Astrocyte of the cerebellum (primary cell): Measurements from ENCODE around the gene FAM163A.
"Not testable (repeated sequence)": the region's sequence is repeated elsewhere in the genome, so short reads cannot be mapped to it uniquely, and the experiment has no call there.

Experiments used
- DNase-seq: peaks from one replicate; pipeline ENCODE4 v3.0.0-alpha.2; 2011; ENCODE audit warnings: low read depth
- H3K4me3 ChIP-seq: 2 replicates; pipeline ENCODE4 v1.5.1; 2011; ENCODE audit warnings: mild to moderate bottlenecking, low read depth, low read length, moderate library complexity
- in situ Hi-C: cut with HindIII; loops from 2 replicates; pipeline ENCODE4 v1.10.0; 2017; ENCODE audit warnings: low sequenced_read_pairs
- TF ChIP-seq, protein P1 (sequence below): IDR thresholded peaks from 2 replicates; pipeline ENCODE4 v1.5.1; 2012; ENCODE audit warnings: low read length, low read depth, moderate library complexity, mild to moderate bottlenecking; ENCODE audit errors: missing control alignments

The FAM163A gene

DNA sequence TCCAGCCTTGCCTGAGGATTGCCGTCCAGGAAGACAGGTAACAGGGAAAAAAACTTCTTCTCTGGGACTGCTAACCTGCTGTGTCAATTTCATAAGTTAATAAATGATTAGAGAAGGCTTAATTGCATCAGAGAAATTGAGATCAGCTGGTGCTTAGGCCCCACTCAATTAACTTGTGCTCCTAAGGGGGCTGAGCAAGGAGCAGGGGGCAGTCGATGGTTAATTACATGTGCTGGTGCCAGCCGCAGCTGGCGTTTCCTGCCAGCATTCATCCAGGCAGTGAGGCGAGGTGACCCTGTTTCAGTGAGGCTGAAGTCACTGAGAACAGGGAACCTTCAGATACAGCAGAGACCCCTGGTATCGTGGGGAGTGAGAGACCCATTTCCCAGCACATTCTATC lies 60.0 kb downstream of the FAM163A start:
- no peak overlapping the region for H3K4me3 ChIP-seq
- in situ Hi-C loops, result no loop called here
- no peak for DNase-seq
- TF ChIP-seq, protein P1, sequence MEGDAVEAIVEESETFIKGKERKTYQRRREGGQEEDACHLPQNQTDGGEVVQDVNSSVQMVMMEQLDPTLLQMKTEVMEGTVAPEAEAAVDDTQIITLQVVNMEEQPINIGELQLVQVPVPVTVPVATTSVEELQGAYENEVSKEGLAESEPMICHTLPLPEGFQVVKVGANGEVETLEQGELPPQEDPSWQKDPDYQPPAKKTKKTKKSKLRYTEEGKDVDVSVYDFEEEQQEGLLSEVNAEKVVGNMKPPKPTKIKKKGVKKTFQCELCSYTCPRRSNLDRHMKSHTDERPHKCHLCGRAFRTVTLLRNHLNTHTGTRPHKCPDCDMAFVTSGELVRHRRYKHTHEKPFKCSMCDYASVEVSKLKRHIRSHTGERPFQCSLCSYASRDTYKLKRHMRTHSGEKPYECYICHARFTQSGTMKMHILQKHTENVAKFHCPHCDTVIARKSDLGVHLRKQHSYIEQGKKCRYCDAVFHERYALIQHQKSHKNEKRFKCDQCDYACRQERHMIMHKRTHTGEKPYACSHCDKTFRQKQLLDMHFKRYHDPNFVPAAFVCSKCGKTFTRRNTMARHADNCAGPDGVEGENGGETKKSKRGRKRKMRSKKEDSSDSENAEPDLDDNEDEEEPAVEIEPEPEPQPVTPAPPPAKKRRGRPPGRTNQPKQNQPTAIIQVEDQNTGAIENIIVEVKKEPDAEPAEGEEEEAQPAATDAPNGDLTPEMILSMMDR, result no peak

DNA sequence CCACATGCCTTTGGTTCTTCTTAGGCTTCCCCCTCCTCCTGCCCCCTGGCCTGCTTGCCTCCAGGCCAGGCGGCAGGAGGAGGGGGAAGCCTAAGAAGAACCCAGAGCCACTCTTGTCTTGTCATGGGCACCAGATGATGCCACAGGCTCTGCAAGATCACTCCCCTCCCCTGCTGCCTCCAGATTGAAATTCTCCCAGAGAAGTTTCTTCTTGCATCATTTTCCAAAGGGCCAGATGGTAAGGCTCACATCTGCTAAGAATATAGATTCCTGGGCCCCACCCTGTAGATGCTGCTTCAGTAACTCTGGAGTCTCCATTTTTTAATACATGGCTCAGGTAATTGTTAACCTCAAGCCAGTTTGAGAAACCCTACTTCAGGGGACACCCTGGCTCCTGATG lies 60.8 kb downstream of the FAM163A start:
- TF ChIP-seq, protein P1, result no peak
- no peak for DNase-seq
- in situ Hi-C loops, result no loop called here
- no peak overlapping the region for H3K4me3 ChIP-seq

DNA sequence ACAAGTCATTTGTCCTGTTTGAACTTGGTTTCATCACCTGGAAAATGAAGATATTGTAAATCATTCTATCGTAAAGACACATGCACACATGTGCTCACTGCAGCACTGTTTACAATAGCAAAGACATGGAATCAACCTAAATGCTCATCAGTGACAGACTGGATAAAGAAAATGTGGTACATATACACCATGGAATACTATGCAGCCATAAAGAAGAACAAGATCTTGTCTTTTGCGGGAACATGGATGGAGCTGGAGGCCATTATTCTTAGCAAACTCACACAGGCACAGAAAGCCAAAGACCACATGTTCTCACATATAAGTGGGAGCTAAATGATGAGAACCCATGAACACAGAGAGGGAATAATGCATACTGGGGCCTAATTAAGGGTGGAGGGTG lies 61.3 kb downstream of the FAM163A start:
- in situ Hi-C loops, DNase-seq, H3K4me3 ChIP-seq: not testable (repeated sequence)

DNA sequence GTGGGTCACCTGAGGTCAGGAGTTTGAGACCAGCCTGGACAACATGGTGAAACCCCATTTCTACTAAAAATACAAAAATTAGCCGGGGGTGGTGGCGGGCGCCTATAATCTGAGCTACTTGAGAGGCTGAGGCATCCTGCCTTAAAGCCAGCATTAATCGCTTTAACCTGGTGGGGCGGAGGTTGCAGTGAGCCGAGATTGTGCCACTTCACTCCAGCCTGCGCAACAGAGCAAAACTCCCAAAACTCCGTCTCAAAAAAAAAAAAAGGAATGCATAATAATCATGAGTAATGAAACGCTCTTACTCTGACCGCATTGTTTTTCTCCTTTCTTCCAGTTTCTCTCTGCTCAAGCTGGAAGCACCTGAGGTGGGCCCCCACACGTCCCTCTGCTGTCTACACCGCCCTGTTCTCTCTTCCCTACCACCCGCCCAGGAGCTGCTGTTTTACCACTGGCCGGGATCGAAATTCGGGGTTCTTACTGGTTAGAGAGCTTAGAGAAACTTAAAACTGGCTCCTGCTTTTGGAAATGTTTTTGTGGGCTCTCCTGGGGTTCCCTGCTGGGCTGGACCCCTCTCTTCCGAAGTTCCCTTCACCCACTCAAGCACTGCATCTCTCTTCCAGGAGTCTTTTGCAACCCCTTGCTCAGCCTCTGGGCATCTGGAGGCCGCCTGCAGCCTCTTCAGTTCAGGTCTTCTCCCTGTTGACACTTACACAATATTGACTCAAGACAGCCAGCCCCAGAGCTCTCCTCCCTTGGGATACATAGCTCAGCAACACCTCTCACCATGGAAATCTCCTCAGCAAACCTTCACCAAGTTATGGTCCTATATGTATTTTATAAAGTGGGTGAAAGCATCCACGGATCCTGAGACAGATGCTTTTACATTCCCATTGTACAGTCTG lies 62.5 kb downstream of the FAM163A start:
- no peak overlapping the region for H3K4me3 ChIP-seq
- DNase-seq, result no peak
- in situ Hi-C loops, result no loop called here
- TF ChIP-seq, protein P1, result no peak

DNA sequence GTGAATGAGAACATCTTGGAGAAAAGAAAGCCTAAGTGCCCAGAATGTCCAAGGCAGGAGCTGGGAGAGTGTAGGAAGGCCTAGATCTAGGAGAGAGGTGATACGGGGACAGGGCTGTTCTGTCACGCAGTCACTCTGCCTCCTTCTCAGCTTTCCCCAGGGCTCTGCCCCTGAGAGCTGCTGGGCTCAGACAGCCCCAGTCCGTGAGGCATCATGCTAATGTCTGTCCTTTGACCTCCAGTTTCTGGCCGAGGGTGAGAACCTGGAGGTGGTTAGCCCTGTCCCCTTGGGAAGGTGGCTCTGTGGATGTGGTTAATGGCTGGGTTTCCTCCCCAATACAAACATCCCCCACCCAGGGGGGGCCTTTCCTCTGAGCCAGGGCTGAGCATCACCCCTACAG lies 63.2 kb downstream of the FAM163A start:
- TF ChIP-seq, protein P1, result no peak
- no peak overlapping the region for H3K4me3 ChIP-seq
- no peak for DNase-seq
- in situ Hi-C loops, result no loop called here

DNA sequence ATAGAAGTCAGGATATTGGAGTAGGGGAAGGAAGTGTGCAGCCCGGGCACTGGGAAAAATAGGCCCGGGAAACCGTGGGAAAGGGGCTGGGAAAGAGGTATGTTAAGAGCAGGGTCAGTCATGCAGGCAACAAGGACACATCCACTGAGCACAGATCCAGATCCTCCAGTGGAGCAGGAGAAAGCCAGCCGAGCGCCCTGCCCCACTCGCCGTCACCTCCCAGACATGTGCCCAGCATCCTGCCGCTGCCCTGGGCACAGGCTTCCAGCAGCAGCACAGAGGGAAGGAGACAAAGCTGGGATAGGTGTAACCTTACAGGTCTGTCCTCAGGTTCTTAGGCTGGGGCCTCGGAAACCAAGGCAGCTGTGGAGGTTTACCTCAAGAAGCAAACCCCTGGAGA lies 64.2 kb downstream of the FAM163A start:
- DNase-seq, result no peak
- in situ Hi-C loops, result no loop called here
- TF ChIP-seq, protein P1, result no peak
- no peak overlapping the region for H3K4me3 ChIP-seq

DNA sequence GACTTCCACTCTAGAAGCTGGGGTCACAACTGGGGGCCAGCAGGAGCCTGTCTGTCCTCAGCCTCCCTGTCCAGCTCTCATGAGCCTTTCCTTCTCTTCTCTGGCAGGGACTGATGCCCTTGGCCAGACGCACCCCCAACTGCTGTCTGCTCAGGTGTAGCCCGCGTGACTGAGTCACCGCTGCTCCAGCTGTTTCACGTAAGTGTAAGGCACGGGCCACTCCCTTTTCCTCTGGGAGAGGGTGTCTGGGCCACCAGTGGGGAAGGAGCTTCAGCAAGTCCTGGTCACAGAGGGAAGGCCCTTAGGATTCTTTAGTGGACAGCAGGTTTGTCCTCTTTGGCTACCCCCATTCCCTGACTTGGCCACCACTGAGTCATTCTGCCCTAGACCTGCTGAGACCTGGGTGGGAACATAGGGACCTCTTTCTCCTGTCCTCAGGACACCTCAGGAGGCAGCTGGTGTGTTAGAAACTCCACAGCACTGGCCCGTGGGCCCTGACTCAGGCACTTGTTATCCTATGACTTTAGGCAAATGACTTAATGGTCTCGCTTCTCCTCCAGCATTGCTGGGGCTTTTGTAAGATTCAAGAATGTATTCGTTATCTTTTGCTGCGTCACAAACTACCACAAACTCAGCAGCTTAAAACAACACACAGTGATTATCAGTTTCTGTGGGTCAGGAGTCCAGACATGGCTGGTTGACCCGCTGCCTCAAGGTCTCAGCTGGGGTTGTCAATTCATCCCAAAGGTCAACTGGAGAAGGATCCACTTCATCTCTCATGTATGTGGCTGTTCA lies 64.8 kb downstream of the FAM163A start:
- H3K4me3 ChIP-seq, result no peak overlapping the region
- TF ChIP-seq, protein P1, result no peak
- no peak for DNase-seq
- in situ Hi-C loops, result no loop called here
